NCI-H2029 (cell line): ENCODE results near the gene KCNK13.
"Not testable (repeated sequence)": the region's sequence is repeated elsewhere in the genome, so short reads cannot be mapped to it uniquely, and the experiment has no call there.

Source experiments
- DNase-seq: peaks from one replicate; lab custom pipeline; 2025; lab: John Stamatoyannopoulos, UW

KCNK13 gene

DNA sequence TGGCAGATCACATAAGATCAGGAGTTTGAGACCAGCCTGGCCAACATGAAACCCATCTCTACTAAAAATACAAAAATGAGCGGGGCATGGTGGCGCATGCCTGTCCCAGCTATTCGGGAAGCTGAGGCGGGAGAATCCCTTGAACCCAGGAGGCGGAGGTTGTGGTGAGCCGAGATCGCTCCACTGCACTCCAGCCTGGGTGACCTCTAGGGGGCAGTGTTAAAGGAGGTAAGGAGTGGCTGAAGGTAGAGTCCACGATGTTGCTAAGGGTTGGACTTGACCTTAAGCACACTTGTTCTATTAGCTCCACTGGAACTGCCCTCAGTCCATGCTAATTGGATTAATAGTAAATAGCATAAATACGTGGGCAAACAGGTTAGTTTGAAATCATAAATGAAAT lies 132.1 kb downstream of the KCNK13 start:
- no peak for DNase-seq

DNA sequence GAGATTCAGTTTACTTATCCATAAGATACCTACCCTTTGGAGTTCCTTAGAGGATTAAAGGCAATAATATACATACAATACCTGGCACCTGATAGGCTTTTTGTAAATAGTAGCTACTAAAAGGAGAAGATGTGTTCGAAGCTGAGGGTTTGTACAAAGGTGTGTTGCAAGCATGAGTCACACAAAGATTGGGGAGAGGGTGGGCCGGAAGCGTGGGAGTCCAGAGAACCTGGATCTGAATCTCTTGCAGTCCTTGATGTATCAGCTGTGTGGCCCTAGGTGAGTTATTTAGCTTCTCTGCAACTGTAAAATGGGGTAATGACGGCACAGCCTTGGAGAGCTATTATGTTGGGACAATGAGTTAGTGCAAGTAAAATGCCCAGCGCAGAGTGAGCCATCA lies 132.9 kb downstream of the KCNK13 start:
- DNase-seq = no peak

GRCh38 chr14:90198541-90199060 lies 136.8 kb downstream of the KCNK13 start:
- DNase-seq = no peak

- DNase-seq = not testable (repeated sequence)
Observed at GRCh38 chr14:90200546-90200945, 138.8 kb downstream of the KCNK13 start.

GRCh38 chr14:90201344-90201743 lies 139.6 kb downstream of the KCNK13 start:
- DNase-seq = no peak

GRCh38 chr14:90204516-90204915 lies 142.7 kb downstream of the KCNK13 start:
- DNase-seq = no peak

DNA sequence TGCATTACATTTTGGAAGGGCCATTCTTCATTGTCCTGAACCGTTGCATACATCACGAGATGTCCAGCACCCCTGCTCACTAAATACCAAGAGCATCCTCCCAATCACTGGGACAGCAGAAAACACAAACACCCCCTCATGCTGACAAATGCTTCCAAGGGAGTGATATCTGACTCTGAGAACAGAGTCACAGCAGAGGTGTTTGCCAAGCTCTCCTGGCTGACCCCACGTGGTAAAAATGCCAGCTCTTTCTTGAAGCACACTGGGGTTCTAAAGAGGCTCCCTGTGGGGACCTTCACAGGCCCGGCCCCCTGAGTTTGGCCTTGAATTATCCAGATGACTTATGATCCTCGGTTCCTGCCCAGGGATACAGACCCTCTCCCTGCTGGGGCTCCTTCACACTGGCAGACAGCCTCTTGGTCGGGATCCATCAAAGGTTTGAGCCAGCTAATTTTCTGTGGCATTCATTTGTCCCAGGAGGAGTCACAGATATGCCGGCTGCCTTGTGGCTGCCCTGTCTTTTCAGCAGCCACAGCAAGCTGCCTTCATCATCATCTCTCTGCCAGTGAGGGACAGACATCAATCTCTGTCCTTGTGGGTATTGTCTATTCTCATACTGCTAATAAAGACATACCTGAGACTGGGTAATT lies 151.4 kb downstream of the KCNK13 start:
- no peak for DNase-seq

- no peak for DNase-seq
Observed at GRCh38 chr14:90228478-90228877, 166.7 kb downstream of the KCNK13 start.

DNA sequence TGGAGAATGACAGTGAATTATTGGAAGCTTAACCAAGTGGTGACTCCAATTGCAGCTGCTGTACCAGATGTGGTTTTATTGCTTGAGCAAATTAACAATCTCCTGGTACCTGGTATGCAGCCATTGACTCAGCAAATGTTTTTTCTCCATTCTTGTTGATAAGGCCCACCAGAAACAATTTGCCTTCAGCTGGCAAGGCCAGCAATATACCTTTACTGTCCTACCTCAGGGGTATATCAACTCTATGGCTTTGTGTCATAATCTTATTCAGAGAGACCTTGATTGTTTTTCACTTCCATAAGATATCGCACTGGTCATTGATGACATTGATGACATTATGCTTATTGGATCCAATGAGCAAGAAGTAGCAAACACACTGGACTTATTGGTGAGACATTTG lies 168.1 kb downstream of the KCNK13 start:
- not testable (repeated sequence) for DNase-seq
